GM20431 (cell line): ENCODE data around the gene FGF6.
"Not testable (repeated sequence)": the region's sequence is repeated elsewhere in the genome, so short reads cannot be mapped to it uniquely, and the experiment has no call there.

Source experiments
- in situ Hi-C: fragments of 300-500 bp; cut with MseI, MboI; formaldehyde crosslinking; loops from one replicate; pipeline ENCODE4 v1.15.0; 2020; ENCODE audit warnings: low sequenced_read_pairs; ENCODE audit not compliant: unreplicated experiment

The FGF6 gene

GRCh38 chr12:4445156-4446101 is at the start of gene FGF6:
TSS of gene FGF6 (minus strand) at chr12:4445815. CDS start at chr12:4445570, 245 bp downstream.
- in situ Hi-C loops: no loop called here

- in situ Hi-C loops: no loop called here
Measured at GRCh38 chr12:4490973-4491372, 45.4 kb upstream of the FGF6 start.

- in situ Hi-C loops: no loop called here
Measured at GRCh38 chr12:4489556-4489955, 43.9 kb upstream of the FGF6 start.

GRCh38 chr12:4486980-4487379 is 41.4 kb upstream of the FGF6 start:
- in situ Hi-C loops: no loop called here

- in situ Hi-C loops: no loop called here
Measured at GRCh38 chr12:4486049-4486699, 40.6 kb upstream of the FGF6 start.

- in situ Hi-C loops: no loop called here
Measured at GRCh38 chr12:4483885-4484823, 38.5 kb upstream of the FGF6 start.

GRCh38 chr12:4482936-4483335 is 37.3 kb upstream of the FGF6 start:
- in situ Hi-C loops: no loop called here

GRCh38 chr12:4478933-4479332 is 33.3 kb upstream of the FGF6 start:
- in situ Hi-C loops: no loop called here

- in situ Hi-C loops: no loop called here
Measured at GRCh38 chr12:4477129-4477528, 31.5 kb upstream of the FGF6 start.

- in situ Hi-C loops: no loop called here
Measured at GRCh38 chr12:4472046-4472445, 26.4 kb upstream of the FGF6 start.

- in situ Hi-C loops: no loop called here
Measured at GRCh38 chr12:4471256-4471655, 25.6 kb upstream of the FGF6 start.

GRCh38 chr12:4468994-4469393 is 23.4 kb upstream of the FGF6 start:
- in situ Hi-C loops: no loop called here

- in situ Hi-C loops: no loop called here
Measured at GRCh38 chr12:4460761-4461160, 15.1 kb upstream of the FGF6 start.

- in situ Hi-C loops: not testable (repeated sequence)
Measured at GRCh38 chr12:4455849-4456248, 10.2 kb upstream of the FGF6 start.

GRCh38 chr12:4454315-4454860 is 8.8 kb upstream of the FGF6 start:
- in situ Hi-C loops: no loop called here

- in situ Hi-C loops: no loop called here
Measured at GRCh38 chr12:4451694-4452093, 6.1 kb upstream of the FGF6 start.

- in situ Hi-C loops: no loop called here
Measured at GRCh38 chr12:4450551-4451112, 5.0 kb upstream of the FGF6 start.

- in situ Hi-C loops: no loop called here
Measured at GRCh38 chr12:4449851-4450221, 4.2 kb upstream of the FGF6 start.

- in situ Hi-C loops: no loop called here
Measured at GRCh38 chr12:4448943-4449850, 3.6 kb upstream of the FGF6 start.
